ENCODE results near the gene RABEPK.
"Not testable (repeated sequence)": the region's sequence is repeated elsewhere in the genome, so short reads cannot be mapped to it uniquely, and the experiment has no call there.

RABEPK gene

GRCh38 chr9:125195591-125195990 lies 4.8 kb upstream of the RABEPK start:
- not testable (repeated sequence) for DNase-seq

DNA sequence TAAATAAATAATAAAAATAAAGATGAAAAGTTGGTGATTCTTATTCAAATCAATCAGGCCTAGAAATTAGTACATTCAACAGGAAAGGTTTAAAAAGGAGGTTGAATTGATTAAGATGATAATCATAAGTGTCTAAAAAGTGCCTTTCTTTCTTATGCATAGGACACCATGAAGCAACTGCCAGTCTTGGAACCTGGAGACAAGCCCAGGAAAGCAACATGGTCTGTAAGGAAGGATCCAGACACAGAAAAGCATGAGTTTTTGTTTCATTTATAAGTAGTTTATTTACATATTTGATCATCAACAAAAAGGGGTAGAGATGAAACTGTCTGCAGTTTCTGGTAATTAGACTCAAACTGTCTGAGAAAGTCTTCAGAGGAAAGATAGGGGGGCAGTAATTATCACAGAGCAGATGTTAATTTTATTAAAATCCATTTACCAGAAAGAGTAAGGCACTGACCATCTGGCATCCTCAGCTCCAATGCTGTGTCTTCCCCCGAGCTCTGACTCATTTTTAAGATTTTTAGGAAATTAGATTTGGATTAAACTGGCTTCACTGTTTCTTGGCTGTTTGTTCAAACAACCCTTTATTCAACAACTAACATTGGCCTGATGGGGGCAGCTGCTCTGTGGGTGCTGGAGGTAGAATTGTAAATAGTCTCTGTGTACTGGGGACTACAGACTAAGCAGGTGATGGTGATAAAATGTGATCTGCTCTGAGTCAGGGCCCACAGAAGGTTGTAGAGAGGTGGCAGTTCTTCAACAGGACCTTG lies 2.7 kb downstream of the RABEPK start:
- no peak for DNase-seq

DNA sequence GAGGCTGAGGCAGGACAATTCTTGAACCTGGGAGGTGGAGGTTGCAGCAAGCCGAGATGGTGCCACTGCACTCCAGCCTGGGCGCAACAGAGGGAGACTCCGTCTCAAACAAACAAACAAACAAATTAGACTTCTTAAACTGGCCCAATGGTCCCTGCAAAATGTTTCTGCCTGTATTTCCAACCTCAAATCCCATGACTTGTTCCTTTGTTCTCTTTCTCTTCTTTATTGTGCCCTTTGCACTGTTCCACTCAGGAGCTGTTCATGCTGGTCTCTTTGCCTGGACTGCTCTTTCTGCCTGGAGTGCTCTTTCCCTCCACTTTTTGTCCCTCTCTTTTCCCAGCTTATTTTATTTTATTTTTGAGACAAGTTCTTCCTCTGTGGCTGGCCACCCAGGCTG lies 4.1 kb downstream of the RABEPK start:
- DNase-seq = no peak

GRCh38 chr9:125214186-125214585 lies 13.8 kb downstream of the RABEPK start:
- DNase-seq = no peak

GRCh38 chr9:125218621-125219020 lies 18.3 kb downstream of the RABEPK start:
- DNase-seq = no peak

DNA sequence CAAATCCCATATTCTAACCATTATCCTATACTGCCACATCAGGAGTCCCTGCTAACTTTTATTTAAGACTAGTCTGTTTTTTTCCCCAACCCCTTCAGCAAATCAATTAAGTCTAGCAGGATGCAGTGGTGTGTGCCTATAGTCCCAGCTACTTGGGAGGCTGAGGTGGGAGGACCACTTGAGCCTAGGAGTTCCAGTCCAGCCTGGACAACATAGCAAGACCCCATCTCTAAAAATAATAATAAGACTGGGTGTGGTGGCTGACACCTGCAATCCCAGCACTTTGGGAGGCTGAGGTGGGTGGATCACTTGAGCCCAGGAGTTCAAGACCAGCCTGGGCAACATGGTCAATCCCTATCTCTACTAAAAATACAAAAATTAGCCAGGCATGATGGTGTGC lies 24.5 kb downstream of the RABEPK start:
- not testable (repeated sequence) for DNase-seq

GRCh38 chr9:125227761-125228160 lies 27.4 kb downstream of the RABEPK start:
- no peak for DNase-seq

DNA sequence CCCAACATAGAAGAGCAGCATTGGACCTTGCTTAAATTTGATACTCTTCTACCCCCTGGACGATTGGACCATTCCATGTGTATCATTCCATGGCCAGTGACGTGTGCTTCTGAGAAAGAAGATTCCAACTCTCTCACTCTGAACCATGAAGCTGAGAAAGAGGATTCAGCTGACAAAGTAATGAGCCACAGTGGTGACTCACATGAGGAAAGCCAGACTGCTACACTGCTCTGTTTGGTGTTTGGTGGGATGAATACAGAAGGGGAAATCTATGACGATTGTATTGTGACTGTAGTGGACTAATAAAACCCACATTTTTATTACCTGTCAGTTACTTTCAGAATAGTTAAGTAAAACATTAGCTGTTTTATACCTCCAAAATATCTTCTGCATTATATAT lies 33.3 kb downstream of the RABEPK start:
- no peak for DNase-seq

GRCh38 chr9:125234099-125234498 lies 33.8 kb downstream of the RABEPK start:
- not testable (repeated sequence) for DNase-seq

GRCh38 chr9:125235804-125236519 lies 35.6 kb downstream of the RABEPK start:
- DNase-seq = no peak

DNA sequence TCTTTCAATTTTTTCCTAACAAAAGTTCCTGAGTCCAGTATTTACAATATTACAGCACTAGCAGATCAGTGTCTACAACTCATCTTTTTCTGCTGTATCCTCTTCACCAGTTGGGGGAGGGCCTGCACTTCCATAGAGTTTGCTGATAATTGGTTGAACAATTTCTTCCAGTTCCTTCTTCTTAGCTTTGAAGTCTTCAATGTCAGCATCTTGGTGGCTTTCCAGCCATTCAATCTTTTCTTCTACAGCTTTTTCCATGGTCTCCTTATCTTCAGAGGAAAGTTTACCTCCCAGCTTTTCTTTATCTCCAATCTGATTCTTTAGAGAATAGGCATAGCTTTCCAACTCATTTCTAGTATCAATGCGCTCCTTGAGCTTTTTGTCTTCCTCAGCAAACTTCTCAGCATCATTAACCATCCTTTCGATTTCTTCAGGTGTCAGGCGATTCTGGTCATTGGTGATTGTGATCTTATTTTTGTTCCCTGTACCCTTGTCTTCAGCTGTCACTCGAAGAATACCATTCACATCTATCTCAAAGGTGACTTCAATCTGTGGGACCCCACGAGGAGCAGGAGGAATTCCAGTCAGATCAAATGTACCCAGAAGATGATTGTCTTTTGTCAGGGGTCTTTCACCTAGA lies 36.3 kb downstream of the RABEPK start:
- DNase-seq = not testable (repeated sequence)

GRCh38 chr9:125238127-125238914 lies 38.0 kb downstream of the RABEPK start:
- no peak for DNase-seq

GRCh38 chr9:125238915-125239446 lies 38.6 kb downstream of the RABEPK start:
- DNase-seq = no peak

- no peak for DNase-seq
These were observed 39.6 kb downstream of the RABEPK start for GRCh38 chr9:125239631-125240597.

- peak; percentile 47 for DNase-seq
These were observed 40.3 kb downstream of the RABEPK start for GRCh38 chr9:125240649-125240999.

DNA sequence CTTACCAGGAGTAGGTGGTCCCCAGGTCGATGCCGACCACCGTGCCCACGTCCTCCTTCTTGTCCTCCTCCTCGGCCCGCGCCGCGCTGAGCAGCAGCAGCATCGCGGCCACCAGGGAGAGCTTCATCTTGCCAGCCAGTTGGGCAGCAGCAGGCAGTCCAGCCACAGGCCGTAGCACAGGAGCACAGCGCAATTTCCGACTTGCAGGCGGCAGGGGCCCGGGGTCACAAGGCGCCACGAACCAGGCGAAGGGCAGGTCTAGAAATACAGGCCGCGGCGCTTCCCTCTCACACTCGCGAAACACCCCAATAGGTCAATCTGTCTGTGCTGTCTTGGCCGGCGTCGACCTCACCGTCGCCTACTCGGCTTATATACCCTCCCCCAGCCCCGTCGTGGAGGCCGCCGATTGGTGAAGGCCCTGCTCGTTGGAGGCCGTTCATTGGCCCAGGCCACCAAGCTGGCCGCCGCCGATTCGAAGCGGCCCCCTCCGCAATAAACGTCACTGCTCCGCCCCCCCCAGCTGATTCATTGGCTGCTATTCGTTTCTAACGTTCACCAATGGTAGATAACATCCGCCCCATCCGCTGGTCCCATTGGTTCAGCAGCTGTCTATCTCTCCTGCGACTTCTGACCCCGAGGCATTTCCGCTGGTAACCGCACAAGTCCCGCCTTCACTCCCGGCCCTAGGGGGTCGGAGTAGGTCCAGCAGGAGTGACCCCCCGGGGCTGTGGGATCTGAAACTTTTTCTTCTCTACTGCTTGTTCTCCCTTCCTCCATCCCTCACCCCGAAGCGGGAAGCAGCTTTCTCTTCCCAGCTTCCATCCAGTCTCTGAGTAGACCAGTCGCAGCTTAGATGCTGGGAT lies 40.9 kb downstream of the RABEPK start, which contains the start of gene HSPA5:
Gene HSPA5, minus strand, starts transcription at position 344 of the 863 bp plus-strand sequence. Its CDS starts 217 bp downstream, at position 127.
- peak; percentile 100 for DNase-seq

- DNase-seq = no peak
These were observed 41.8 kb downstream of the RABEPK start for GRCh38 chr9:125241863-125242739.

DNA sequence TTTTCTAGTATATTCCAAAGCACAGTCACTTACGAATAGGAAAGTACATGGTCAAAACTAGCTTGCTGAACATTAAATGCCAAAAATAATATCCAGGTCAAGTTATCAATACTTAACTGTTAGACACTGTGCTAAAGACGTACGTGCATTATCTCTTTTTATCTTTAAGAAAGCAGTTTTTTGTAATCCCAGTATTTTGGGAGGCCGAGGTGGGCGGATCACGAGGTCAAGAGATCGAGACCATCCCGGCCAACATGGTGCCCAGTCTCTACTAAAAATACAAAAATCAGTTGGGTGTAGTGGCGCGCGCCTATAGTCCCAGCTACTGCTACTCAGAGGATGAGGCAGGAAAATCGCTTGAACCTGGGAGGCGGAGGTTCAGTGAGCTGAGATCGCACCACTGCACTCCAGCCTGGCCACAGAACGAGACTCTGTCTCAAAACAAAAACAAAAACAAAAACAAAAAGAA lies 43.5 kb downstream of the RABEPK start:
- DNase-seq = no peak

DNA sequence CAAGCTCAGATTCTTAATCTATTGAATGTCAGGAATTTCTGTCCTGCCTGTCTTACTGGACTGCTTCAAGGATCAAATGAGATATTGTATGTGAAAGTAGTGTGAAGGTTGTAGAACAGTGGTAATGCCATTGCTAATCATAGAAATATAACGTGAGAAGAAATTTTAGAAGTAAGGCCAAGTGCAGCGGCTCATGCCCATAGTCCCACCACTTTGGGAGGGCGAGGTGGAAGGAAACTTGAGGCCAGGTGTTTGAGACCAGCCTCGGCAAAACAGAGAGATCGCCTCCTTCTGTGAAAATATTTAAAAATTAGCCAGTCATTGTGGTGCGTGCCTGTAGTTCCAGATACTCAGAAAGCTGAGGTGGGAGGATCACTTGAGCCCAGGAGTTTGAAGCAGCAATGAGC lies 45.9 kb downstream of the RABEPK start:
- no peak for DNase-seq
